Central memory CD8-positive, alpha-beta T cell (primary cell): Measurements from ENCODE around the gene ETNK1.

Experiments used
- ATAC-seq: fragments of 150-1000 bp; cut with Tn5 transposase; replicated peaks from 2 replicates; pipeline ENCODE4 v1.10.0; 2022; ENCODE audit warnings: mild to moderate bottlenecking, moderate FRiP score, moderate number of reproducible peaks; ENCODE audit not compliant: poor library complexity, severe bottlenecking; ENCODE audit errors: extremely low read depth
- DNase-seq, 2 donors: peaks; one replicate each; pipeline ENCODE4 v3.0.0; 2021; ENCODE audit warnings: low spot score in 2 of 2
- H3K27ac Mint-ChIP-seq: one replicate; pipeline ENCODE4 v1.8.0; 2022; ENCODE audit warnings: low read depth, mild to moderate bottlenecking, moderate library complexity, mixed read lengths
- H3K27me3 Mint-ChIP-seq: one replicate; pipeline ENCODE4 v1.8.0; 2022; ENCODE audit warnings: mixed read lengths
- H3K36me3 Mint-ChIP-seq: one replicate; pipeline ENCODE4 v1.8.0; 2022; ENCODE audit warnings: mild to moderate bottlenecking, moderate library complexity, mixed read lengths; ENCODE audit not compliant: insufficient read depth
- H3K4me1 Mint-ChIP-seq: one replicate; pipeline ENCODE4 v1.8.0; 2022; ENCODE audit warnings: mixed read lengths
- H3K4me3 Mint-ChIP-seq: one replicate; pipeline ENCODE4 v1.8.0; 2022; ENCODE audit warnings: mild to moderate bottlenecking, moderate library complexity, mixed read lengths
- H3K9me3 Mint-ChIP-seq: one replicate; pipeline ENCODE4 v1.8.0; 2022; ENCODE audit warnings: mixed read lengths

Gene ETNK1

DNA sequence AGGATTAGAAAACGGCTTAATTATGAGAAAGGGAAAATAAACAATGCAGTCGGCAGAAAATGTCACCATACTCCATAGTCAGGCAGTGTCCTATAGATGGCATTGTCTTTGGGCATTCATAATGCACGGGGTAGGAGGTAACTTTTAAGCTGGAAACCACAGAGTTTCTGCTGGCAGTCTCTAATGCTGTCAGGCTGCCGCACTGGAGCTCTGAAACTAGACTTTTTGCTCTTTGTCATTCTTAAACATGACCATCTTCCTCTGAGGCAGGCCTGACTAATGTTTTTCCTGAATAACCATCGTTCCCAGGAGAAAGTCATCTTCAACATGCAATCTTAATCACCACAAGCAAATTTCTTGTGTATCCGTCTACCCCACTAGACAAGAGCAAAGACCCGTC, 108.8 kb downstream of the ETNK1 start:
- ATAC-seq (no peak), DNase-seq (no peak)
- peaks cover 16% of the 10 kb centered on the region for H3K27me3 Mint-ChIP-seq
- H3K9me3 Mint-ChIP-seq = no peaks in the 10 kb centered on the region
- H3K27ac Mint-ChIP-seq = no peak overlapping the region
- H3K36me3 Mint-ChIP-seq = peaks cover 2% of the 10 kb centered on the region
- H3K4me3 Mint-ChIP-seq = no peak overlapping the region
- no peaks in the 10 kb centered on the region for H3K4me1 Mint-ChIP-seq

DNA sequence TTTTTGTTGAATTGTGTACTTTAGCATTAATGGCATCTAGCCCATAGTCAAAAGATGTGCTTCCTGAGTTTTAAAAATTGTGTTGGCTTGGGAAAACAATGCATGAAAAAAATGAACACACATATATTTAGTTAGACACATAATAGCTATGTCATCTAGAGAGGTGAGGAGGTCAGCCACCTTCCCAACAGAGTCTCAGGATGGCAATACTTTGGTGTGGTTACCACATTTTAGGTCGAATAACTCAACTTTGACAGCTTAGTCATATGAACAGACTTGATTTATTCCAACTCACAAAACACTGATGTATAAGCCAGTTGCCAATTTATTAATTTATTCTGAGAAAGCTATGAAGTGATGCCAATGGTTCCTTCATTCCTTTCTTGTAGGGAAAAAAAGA, 114.0 kb downstream of the ETNK1 start:
- no peak overlapping the region for H3K27ac Mint-ChIP-seq
- H3K4me3 Mint-ChIP-seq = no peak overlapping the region
- peaks cover 26% of the 10 kb centered on the region for H3K27me3 Mint-ChIP-seq
- no peak for ATAC-seq
- H3K9me3 Mint-ChIP-seq = no peaks in the 10 kb centered on the region
- no peaks in the 10 kb centered on the region for H3K4me1 Mint-ChIP-seq
- peaks cover 2% of the 10 kb centered on the region for H3K36me3 Mint-ChIP-seq
- DNase-seq = no peak
